Spinal cord (tissue), 10 donors: Measurements from ENCODE around the gene TRDMT1. TPM values are rescaled to one million over a fixed set of nuclear protein-coding genes. Genes with fewer than 3 reads are reported as not detected.

Experiments used
- DNase-seq, 6 donors: peaks; one replicate each; pipeline versions ENCODE4 v3.0.0 to v3.0.0-alpha.2; 2013 to 2015; ENCODE audit warnings: low spot score in 6 of 6, low read depth in 4 of 6
- H3K27ac ChIP-seq: one replicate; pipeline ENCODE4 v1.5.1; 2013; ENCODE audit warnings: low read depth, low read length, control low read depth
- H3K27me3 ChIP-seq: one replicate; pipeline ENCODE4 v1.6.1; 2013; ENCODE audit warnings: low read length; ENCODE audit not compliant: control insufficient read depth, insufficient read depth
- H3K36me3 ChIP-seq: one replicate; pipeline ENCODE4 v1.6.1; 2013; ENCODE audit warnings: low read length; ENCODE audit not compliant: control insufficient read depth, insufficient read depth
- H3K4me1 ChIP-seq: one replicate; pipeline ENCODE4 v1.6.1; 2013; ENCODE audit warnings: low read length; ENCODE audit not compliant: control insufficient read depth, insufficient read depth
- H3K4me3 ChIP-seq: one replicate; pipeline ENCODE4 v1.5.1; 2013; ENCODE audit warnings: low read depth, low read length, control low read depth
- H3K9me3 ChIP-seq: one replicate; pipeline ENCODE4 v1.6.1; 2013; ENCODE audit warnings: low read length; ENCODE audit not compliant: control insufficient read depth, insufficient read depth
- WGBS: methylation state at CpG from one replicate; pipeline ENCODE4 v1.1.5; 2013; ENCODE audit warnings: missing lambda C conversion rate; ENCODE audit not compliant: insufficient coverage; 5-methylcytosine and 5-hydroxymethylcytosine counted together
- polyA plus RNA-seq, 2 donors: library from polyadenylated mRNA; unstranded; fragments of 120-200 nt; gene quantifications; one replicate each; pipeline ENCODE4 v1.2.1, GENCODE V29; 2013; ENCODE audit not compliant: insufficient read length in 2 of 2
- total RNA-seq, 2 donors: library from RNA; depleted of rRNA in 1 of 2; stranded (reverse); fragments of 120-200 nt in 1 of 2; fragments of >200 nt in 1 of 2; gene quantifications; one replicate each; pipeline versions ENCODE4 v1.2.3 to v1.2.4, GENCODE V29; 2013 to 2014
- donor health status: healthy.

TRDMT1 gene
- total and polyA plus RNA-seq, 4 donors, result 10.4 to 34.1 (median 14.4) TPM

DNA sequence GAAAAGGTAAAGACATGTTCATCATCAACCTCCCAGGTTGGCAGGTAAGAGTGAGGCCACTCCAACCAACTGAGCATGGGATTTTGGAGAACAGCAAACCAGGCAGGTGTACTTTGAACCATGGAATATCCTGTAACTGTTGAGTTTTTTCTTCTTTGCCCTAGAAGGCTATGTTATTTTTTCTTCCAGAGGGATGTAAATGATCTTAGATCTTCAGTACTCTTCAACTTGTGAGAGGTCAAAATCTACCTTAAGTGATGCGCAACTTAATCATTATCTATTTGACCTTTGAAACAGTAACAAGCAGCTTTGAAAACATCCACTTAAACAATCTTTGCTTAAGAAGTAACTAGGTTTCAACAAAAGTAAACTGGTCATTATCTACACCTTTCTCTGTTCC is 71.7 kb downstream of the TRDMT1 start, which contains the start of gene CUBN:
Gene CUBN (minus strand): TSS at position 71 of the 400 bp plus-strand sequence. CDS start 46 bp downstream, at position 25.
- no peak within 1 kb of the TSS for H3K4me3 ChIP-seq
- no peak for DNase-seq
- no peaks in the 10 kb centered on the region for H3K4me1 ChIP-seq
- H3K36me3 ChIP-seq, result no peaks in the 10 kb centered on the region
- no peaks in the 10 kb centered on the region for H3K27me3 ChIP-seq
- no peak within 1 kb of the TSS for H3K27ac ChIP-seq
- H3K9me3 ChIP-seq, result no peaks in the 10 kb centered on the region
- WGBS, result 100% methylated on average over 1 of the region's 1 CpG

DNA sequence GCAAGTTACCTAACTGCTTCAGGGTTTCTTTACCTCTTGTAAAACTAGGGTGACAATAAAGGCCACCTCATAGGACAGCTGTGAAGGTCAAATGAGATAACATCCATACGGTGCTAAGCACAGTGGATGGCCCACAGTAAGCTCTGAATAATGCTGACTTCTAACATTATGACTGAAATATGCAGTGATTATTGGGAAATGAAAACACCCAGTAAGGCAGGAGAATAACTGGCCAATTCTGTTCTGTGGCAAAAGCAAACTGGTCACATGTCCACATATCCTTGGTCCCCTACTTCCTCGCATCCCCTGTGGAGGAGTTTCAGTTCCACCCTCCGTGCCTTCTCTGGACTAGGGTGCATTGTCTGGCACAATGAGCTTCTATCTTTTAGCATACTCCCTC is 73.2 kb downstream of the TRDMT1 start:
- Histone ChIP-seq H3K36me3 (no peaks in the 10 kb centered on the region), H3K4me1 (no peaks in the 10 kb centered on the region), H3K4me3 (no peak overlapping the region), H3K27me3 (no peaks in the 10 kb centered on the region), H3K9me3 (no peaks in the 10 kb centered on the region), H3K27ac (no peak overlapping the region)
- WGBS, result no CpG with 5 or more reads among the region's 3 CpGs
- DNase-seq, result no peak

DNA sequence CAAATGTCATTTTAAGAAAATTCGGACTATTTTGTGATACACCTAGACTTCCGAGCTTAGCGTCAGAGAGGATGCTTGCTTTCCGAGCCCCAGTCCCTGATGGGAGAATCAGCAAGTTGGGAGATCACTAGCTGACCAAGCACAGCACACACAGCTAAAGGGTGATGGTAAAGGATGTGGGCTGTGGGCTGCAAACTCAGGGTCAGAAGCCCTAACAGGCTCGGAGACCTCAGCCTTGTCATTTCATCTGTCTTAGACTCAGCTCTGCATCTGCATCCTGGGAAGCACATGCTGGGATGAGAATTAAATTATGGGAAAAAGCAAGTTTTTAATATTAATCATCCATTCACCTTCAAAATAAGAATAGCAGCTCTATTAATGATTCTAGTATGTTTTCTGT is 75.1 kb downstream of the TRDMT1 start:
- H3K4me1 ChIP-seq, result no peaks in the 10 kb centered on the region
- H3K36me3 ChIP-seq, result no peaks in the 10 kb centered on the region
- H3K9me3 ChIP-seq, result no peaks in the 10 kb centered on the region
- H3K4me3 ChIP-seq, result no peak overlapping the region
- no peak overlapping the region for H3K27ac ChIP-seq
- H3K27me3 ChIP-seq, result no peaks in the 10 kb centered on the region
- no peak for DNase-seq
- WGBS, result 94% methylated on average over 4 of the region's 5 CpGs

DNA sequence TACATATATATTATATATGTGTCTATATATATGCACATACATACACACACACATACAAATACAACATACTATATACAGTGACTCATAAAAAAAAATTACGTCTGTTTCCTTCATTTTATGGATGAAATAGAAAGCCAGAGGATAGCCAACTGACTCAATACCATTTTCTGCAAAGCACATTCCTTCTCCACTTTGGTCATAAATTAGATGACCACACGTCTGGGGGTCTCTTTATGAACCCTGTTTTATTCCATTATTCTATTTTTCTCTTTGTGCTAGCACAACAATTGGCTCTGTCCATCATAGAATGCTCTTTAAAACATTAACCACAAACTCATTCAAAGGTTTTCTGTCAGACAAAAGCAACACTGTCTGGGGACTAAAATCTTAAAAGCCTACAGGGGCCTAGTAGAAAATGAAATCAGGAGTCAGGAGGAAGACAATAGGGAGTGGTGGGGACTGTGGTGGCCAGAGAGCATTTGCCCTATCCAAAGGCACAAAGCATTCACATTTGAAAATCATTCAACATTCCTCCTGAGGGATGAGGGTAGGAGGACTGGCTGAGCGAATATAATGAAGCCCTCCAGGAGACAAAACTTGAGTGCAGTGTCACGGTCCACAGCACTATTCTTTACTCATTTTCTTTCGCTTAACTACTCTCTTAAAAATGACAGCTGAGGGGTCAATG is 76.1 kb downstream of the TRDMT1 start:
- no peak overlapping the region for H3K4me3 ChIP-seq
- DNase-seq, result no peak

DNA sequence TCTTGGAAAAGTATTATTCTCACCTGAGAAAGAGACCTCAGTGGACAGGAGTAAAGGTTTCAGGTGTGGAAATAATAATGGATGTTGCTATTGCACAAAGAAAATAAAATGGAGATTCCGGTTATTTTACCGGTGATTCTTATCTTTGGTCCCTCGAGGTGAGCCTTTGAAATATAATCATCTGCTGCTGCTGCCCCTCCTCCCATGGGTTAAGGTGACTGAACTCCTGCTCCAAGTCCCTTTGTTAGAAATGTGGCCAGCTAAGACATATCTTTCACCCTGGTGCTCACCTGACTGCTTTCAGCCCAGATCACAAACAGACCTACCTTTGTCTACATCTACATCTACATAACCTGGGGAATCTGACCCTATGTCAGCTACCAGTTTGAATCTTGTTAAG is 77.5 kb downstream of the TRDMT1 start:
- WGBS, result 70% methylated on average over 3 of the region's 3 CpGs
- Histone ChIP-seq H3K27ac (peak overlapping the region; percentile 55), H3K4me1 (no peaks in the 10 kb centered on the region), H3K27me3 (no peaks in the 10 kb centered on the region), H3K9me3 (no peaks in the 10 kb centered on the region), H3K4me3 (no peak overlapping the region), H3K36me3 (no peaks in the 10 kb centered on the region)
- DNase-seq, result no peak

More for the DNA sequence above, 76.1 kb downstream of the TRDMT1 start:
- no peaks in the 10 kb centered on the region for H3K27me3 ChIP-seq
- H3K9me3 ChIP-seq, result no peaks in the 10 kb centered on the region
- 57% methylated on average over 2 of the region's 5 CpGs for WGBS
- H3K27ac ChIP-seq, result no peak overlapping the region
- H3K4me1 ChIP-seq, result no peaks in the 10 kb centered on the region
- no peaks in the 10 kb centered on the region for H3K36me3 ChIP-seq

DNA sequence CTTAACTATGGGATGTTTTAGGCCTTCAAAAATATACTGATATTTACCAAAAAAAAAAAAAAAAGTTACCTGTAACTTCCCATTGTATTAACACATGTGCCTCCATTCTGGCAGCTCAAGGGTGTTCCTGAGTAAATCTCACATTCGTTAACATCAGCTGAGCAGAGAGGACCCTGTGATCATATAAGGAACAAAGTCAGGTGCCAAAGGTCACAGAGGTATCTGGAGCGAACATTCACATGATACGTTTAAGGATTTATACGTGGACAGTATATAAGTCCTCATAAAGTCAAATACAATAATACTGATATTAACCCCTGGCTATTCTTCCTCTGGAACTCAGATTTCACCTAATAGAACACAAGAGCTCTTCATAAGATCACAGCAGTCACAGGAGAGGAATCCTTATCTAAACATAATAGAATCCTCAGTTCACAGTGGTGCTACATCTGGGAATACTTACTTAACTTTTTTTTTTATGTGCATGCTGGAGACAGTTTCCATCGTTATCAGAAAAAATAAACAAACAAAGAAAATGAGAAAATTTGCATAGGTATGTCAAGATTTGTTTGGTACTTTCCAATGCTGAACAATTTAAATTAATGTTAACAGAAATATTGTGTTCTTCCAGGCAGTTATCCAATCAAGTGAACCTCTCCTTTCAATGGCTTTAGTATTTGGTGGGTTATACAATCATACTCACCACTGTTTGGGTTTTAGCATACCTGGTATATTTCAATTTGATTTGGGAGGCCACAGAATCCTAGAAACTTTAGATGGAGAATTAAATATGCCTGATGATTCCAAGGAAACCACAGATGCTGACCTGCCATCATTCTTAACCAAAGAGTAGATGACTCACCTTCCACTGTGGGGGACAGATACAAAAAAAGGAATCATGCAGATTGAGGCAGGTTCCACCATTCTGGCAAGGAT is 78.5 kb downstream of the TRDMT1 start:
- WGBS, result 78% methylated on average over 1 of the region's 5 CpGs
- peak in 1 of 6 donors; percentile 30 for DNase-seq

DNA sequence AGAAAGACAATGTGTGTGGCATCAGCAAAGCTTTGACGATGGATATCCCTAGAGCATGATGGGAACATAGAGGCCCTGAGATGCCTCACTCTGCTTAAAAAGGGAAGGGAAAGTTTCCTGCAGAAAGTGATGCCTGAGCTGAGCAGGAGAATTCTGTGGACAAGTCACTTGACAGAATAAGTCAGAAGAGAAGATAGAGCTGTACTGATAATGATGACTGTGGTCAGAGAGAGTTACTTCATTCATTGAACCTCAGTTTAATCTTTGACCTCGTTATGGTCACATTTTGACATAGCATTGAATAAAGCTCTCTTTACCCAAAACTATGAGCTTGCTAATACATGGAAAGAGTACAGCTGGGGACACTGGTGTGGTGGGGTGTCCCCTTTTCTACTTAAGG is 79.4 kb downstream of the TRDMT1 start:
- Histone ChIP-seq H3K27me3 (no peaks in the 10 kb centered on the region), H3K36me3 (no peaks in the 10 kb centered on the region), H3K27ac (peak overlapping the region; percentile 29), H3K4me1 (no peaks in the 10 kb centered on the region), H3K4me3 (no peak overlapping the region), H3K9me3 (no peaks in the 10 kb centered on the region)
- no peak for DNase-seq
- WGBS, result 94% methylated on average over 1 of the region's 2 CpGs

More for the DNA sequence above, 78.5 kb downstream of the TRDMT1 start:
- Histone ChIP-seq H3K27ac (peak overlapping the region; percentile 55), H3K4me3 (no peak overlapping the region), H3K4me1 (no peaks in the 10 kb centered on the region), H3K27me3 (no peaks in the 10 kb centered on the region), H3K36me3 (no peaks in the 10 kb centered on the region), H3K9me3 (no peaks in the 10 kb centered on the region)

DNA sequence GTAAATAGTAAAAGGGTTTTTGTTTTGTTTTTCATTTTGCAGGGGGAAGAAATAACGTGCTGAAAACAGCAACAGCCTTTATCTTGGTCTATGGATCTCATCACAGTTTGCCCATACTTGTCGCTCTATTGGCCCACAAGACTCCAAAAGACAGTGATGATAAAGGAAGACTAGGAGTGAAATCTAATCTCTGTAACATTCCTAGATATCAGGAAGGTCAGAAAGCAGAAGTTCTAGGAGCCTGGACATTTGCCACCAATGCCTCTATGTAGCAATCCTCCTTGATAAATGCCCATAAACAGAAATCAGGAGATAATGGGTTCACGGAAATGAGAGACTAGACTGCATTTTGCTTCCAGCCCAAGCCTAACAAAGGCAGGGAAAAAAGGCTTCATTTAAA is 80.8 kb downstream of the TRDMT1 start:
- Histone ChIP-seq H3K36me3 (no peaks in the 10 kb centered on the region), H3K27ac (no peak overlapping the region), H3K4me3 (no peak overlapping the region), H3K9me3 (no peaks in the 10 kb centered on the region), H3K27me3 (no peaks in the 10 kb centered on the region), H3K4me1 (no peaks in the 10 kb centered on the region)
- no CpG with 5 or more reads among the region's 3 CpGs for WGBS
- no peak for DNase-seq

DNA sequence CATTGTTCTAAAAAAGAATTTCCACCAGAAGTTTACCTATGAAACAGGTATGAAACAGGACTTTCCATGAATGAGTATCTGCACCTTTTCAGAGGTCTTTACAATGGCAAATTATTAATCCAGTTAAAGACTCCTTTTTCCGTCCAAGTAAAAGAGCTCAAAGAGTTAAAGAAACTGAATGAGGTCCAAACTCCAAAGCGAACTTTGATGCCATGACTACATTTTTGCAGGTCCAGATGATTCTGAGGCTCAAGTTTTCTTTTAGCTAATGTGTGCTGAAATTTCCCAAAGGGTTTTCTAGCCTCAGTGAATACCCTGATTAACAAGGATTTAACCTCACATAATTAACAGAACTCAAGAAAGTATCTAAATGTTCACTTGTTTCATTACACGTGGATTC is 81.6 kb downstream of the TRDMT1 start:
- no peak overlapping the region for H3K27ac ChIP-seq
- H3K4me3 ChIP-seq, result no peak overlapping the region
- H3K9me3 ChIP-seq, result no peaks in the 10 kb centered on the region
- H3K27me3 ChIP-seq, result no peaks in the 10 kb centered on the region
- no peaks in the 10 kb centered on the region for H3K36me3 ChIP-seq
- 83% methylated on average over 1 of the region's 3 CpGs for WGBS
- no peaks in the 10 kb centered on the region for H3K4me1 ChIP-seq
- no peak for DNase-seq
